Fibroblast of the aortic adventitia (primary cell): ENCODE results near the gene NUP62. TPM values are rescaled to one million over a fixed set of nuclear protein-coding genes. Genes with fewer than 3 reads are reported as not detected.

Source experiments
- DNase-seq: peaks from one replicate; pipeline ENCODE4 v3.0.0-alpha.2; 2010; ENCODE audit warnings: low read depth
- H3K4me3 ChIP-seq: 2 replicates; pipeline ENCODE4 v1.5.1; 2011; ENCODE audit warnings: low read depth, mild to moderate bottlenecking, control low read depth, low read length, moderate library complexity
- CTCF ChIP-seq: IDR thresholded peaks from 2 replicates; pipeline ENCODE4 v1.5.1; 2011; ENCODE audit warnings: mild to moderate bottlenecking, low read length, control low read depth, inconsistent platforms; ENCODE audit not compliant: insufficient read depth
- total RNA-seq: library from RNA; depleted of rRNA; stranded (reverse); fragments of >200 nt; gene quantifications from 2 replicates; pipeline ENCODE4 v1.2.3, GENCODE V29; 2012; ENCODE audit warnings: low replicate concordance

Gene NUP62
- total RNA-seq, 1 donor: 35.4 TPM

GRCh38 chr19:49870309-49870901 lies 58.9 kb downstream of the NUP62 start:
- TF ChIP-seq CTCF: no peak
- H3K4me3 ChIP-seq: peak overlapping the region; percentile 66
- DNase-seq: no peak

GRCh38 chr19:49869484-49870308 lies 59.6 kb downstream of the NUP62 start:
- peak; percentile 100 for DNase-seq
- H3K4me3 ChIP-seq: peak overlapping the region; percentile 66
- peak; percentile 2 for TF ChIP-seq CTCF

- no peak for TF ChIP-seq CTCF
- H3K4me3 ChIP-seq: peak overlapping the region; percentile 58
- DNase-seq: no peak
These were observed 60.3 kb downstream of the NUP62 start for GRCh38 chr19:49869009-49869483.

GRCh38 chr19:49866933-49867782 lies 62.1 kb downstream of the NUP62 start, which contains the start of gene PNKP:
PNKP (minus strand) TSS chr19:49867576; CDS start chr19:49867204, 372 bp downstream.
- peak; percentile 90 for DNase-seq
- TF ChIP-seq CTCF: no peak
- H3K4me3 ChIP-seq: peak within 1 kb of the TSS; percentile 93

- DNase-seq: no peak
- TF ChIP-seq CTCF: no peak
- peak overlapping the region; percentile 25 for H3K4me3 ChIP-seq
These were observed 64.4 kb downstream of the NUP62 start for GRCh38 chr19:49864890-49865289.

- DNase-seq: no peak
- no peak overlapping the region for H3K4me3 ChIP-seq
- TF ChIP-seq CTCF: no peak
These were observed 65.4 kb downstream of the NUP62 start for GRCh38 chr19:49863935-49864320.
